ENCODE data around the gene RNF103.
"Not testable (repeated sequence)": the region's sequence is repeated elsewhere in the genome, so short reads cannot be mapped to it uniquely, and the experiment has no call there.

Gene RNF103, protein sequence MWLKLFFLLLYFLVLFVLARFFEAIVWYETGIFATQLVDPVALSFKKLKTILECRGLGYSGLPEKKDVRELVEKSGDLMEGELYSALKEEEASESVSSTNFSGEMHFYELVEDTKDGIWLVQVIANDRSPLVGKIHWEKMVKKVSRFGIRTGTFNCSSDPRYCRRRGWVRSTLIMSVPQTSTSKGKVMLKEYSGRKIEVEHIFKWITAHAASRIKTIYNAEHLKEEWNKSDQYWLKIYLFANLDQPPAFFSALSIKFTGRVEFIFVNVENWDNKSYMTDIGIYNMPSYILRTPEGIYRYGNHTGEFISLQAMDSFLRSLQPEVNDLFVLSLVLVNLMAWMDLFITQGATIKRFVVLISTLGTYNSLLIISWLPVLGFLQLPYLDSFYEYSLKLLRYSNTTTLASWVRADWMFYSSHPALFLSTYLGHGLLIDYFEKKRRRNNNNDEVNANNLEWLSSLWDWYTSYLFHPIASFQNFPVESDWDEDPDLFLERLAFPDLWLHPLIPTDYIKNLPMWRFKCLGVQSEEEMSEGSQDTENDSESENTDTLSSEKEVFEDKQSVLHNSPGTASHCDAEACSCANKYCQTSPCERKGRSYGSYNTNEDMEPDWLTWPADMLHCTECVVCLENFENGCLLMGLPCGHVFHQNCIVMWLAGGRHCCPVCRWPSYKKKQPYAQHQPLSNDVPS

GRCh38 chr2:86623494-86624266 lies at the start of gene RNF103:
TSS of gene RNF103 (minus strand) at chr2:86623865. CDS start at chr2:86622886, 979 bp downstream.
- DNase-seq (ENCODE audit: low read depth) = peak; percentile 85

DNA sequence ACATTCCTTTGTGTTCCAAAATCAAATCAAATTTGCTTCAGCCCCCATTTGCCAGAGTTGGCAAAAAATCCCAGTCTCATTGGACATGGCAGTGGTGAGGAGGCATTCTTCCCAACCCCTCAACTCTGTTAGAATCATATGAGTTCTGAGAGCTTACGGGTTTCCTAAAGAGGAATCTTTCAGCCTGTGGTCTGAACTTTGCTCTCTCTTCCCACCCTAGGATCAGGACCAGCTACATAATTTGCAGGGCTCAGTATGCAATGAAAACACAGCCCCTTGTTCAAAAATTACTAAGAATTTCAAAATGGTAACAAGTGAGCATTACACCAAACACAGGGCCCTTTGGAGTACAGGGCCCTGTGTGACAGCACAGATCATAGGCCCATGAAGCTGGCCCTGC lies 49.3 kb upstream of the RNF103 start:
- no peak for DNase-seq (ENCODE audit: low read depth)

- peak; percentile 22 for DNase-seq (ENCODE audit: low read depth)
Measured at GRCh38 chr2:86672027-86672545, 48.4 kb upstream of the RNF103 start.

DNA sequence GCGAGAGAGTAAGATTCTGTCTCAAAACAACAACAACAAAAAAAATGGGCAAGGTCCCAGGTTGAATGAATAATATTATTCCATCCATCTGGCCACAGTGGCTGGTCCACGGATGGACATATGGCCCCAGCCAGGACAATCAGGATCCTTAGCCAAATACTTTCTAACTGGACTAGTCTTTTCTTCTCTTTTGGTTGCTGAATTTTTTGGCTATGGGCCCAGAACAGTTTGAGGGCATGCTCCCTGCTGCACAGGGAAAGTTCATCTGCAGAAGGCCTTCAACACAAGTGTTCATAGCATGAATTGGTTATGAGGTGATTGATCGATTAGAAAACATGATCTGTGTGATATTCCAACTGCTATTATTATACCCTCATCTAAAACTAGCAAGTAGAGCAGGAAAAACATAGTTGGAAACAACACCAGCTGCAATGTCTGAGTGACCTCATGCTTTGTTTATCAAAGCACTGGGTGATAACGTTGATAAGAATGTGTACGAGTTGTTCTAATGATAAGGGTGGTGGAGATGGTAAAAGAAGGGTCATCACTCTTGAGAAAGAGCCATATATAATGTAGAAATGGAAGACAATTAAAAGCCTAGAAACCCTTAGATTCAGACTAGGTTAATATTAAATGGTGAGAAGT lies 47.8 kb upstream of the RNF103 start:
- DNase-seq (ENCODE audit: low read depth) = peak; percentile 93

- not testable (repeated sequence) for DNase-seq (ENCODE audit: low read depth)
Measured at GRCh38 chr2:86669323-86669722, 45.7 kb upstream of the RNF103 start.

- DNase-seq (ENCODE audit: low read depth) = peak; percentile 43
Measured at GRCh38 chr2:86661333-86661732, 37.7 kb upstream of the RNF103 start.

GRCh38 chr2:86650188-86650587 lies 26.5 kb upstream of the RNF103 start:
- no peak for DNase-seq (ENCODE audit: low read depth)

DNA sequence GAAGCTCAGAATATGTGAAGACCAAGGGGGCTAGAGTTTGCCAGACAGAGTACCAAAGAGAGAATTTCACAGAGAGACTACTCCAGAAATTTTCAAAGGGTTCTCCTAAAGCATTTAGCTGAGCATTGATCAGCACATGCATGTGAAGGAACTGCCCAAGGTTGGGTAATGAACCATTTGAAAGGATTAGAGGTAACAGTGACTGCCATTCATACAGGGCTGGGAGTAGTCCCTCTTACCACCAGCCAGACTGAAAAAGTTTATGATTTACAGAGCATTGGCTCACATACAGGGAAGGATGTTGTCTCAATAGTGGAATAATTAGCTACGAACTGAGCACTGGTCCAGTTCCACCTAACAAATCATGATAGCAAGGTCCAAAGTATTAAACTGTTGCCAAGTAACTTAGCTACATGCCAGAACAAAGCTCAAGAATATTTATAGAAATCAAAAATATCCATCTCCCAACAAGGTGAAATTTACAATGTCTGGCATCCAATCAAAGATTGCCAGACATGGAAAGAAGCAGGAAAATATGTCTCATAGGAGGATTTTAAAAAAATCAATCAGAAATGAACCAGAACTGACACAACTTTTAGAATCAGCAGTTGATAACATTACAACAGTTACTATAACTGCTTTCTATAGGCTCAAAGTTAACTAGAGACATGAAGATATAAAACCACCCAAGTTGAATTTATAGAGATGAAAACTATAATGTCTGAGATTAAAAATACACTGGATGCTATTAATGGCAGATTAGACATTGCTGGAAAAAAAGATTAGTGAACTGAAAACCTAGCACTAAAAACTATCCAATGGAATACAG lies 25.7 kb upstream of the RNF103 start:
- DNase-seq (ENCODE audit: low read depth) = no peak

DNA sequence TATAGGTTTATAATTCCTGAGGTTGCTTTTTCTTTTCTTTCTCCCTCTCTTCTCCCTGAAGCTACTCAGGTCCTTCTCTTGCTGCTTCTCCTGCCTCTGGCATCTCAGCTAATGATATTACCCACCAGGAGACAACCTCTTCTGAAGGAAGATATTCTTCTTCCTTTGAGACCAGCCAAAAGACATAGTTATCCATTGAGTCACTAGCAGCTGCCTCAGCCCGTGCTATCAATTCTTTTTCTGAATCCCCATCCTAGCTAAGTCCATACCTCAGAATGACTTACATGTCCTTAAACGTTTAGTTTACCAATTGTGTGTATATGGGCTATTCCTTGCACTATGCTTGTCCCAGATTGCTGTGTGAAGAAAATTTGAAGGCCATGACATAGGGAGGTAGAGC lies 25.0 kb upstream of the RNF103 start:
- peak; percentile 3 for DNase-seq (ENCODE audit: low read depth)

GRCh38 chr2:86646865-86647264 lies 23.2 kb upstream of the RNF103 start:
- DNase-seq (ENCODE audit: low read depth) = no peak

GRCh38 chr2:86646329-86646728 lies 22.7 kb upstream of the RNF103 start:
- no peak for DNase-seq (ENCODE audit: low read depth)

GRCh38 chr2:86645752-86646151 lies 22.1 kb upstream of the RNF103 start:
- DNase-seq (ENCODE audit: low read depth) = no peak

DNA sequence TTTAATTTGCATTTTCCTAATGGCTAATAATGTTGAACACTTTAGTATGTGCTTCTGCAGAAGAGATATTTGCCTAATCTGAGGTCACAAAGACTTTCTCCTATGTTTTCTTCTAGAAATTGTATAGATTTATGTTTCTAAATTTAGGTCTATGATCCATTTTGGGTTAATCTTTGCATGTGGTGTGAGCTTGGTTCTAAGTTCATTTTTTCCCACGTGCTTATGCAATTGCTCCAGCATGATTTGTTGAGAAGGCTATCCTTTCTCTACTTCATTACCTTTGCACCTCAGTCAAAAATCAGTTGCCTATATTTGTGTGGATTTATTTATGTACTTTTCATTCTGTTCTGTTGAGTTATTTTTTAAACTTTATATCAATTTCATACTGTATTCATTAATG lies 15.0 kb upstream of the RNF103 start:
- no peak for DNase-seq (ENCODE audit: low read depth)

DNA sequence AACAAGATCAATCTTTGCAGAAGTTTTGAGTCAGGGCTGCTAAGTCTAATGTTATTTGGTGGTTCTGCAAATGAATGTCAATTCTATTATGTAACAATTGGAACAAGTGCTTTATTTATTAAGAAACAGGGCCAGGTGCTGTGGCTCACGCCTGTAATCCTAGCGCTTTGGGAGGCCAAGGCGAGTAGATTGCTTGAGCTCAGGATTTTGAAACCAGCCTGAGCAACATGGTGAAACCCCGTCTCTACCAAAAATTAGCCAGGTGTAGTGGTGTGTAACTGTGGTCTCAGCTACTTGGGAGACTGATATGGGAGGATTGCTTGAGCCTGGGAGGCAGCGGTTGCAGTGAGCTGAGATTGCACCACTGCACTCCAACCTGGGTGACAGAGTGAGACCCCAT lies 13.2 kb upstream of the RNF103 start:
- DNase-seq (ENCODE audit: low read depth) = no peak

GRCh38 chr2:86634352-86634751 lies 10.7 kb upstream of the RNF103 start:
- DNase-seq (ENCODE audit: low read depth) = no peak

GRCh38 chr2:86633155-86633651 lies 9.5 kb upstream of the RNF103 start:
- DNase-seq (ENCODE audit: low read depth) = no peak

DNA sequence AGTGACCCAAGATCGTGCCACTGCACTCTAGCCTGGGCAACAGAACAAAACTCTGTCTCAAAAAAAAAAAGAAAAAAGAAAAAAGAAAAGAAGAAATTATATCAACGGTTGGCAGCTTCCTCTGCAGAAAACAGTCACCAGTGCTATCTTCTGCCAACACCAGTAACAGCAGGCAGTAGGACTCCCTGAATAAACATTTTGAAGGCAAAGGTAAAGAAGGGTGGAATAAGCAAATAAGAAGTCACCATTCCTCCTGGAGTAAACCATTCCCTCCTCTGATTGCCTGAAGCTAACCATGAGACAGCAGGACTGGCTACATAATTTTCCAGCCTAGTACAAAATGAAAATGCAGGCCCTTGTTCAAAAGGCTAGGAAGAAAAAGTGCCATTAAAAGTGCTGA lies 9.0 kb upstream of the RNF103 start:
- no peak for DNase-seq (ENCODE audit: low read depth)

- DNase-seq (ENCODE audit: low read depth) = no peak
Measured at GRCh38 chr2:86631846-86632485, 8.3 kb upstream of the RNF103 start.

- no peak for DNase-seq (ENCODE audit: low read depth)
Measured at GRCh38 chr2:86628091-86628522, 4.4 kb upstream of the RNF103 start.

DNA sequence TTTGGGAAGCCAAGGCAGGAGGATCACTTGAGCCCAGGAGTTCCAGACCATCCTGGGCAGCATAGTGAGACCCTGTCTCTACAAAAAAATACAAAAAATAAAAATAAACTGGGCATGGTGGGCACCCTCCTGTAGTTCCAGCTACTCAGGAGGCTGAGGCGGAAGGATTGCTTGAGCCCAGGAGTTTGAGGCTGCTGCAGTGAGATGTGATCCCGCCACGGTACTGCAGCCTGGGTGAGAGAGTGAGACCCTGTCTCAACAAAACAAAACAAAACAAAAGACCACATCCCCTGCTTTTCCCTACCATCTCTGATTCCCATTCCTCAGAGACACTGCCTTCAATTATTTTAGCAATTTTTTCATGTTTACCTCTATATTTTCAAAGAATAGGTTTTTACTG lies 3.9 kb upstream of the RNF103 start:
- DNase-seq (ENCODE audit: low read depth) = no peak

All from amniotic epithelial cell (primary cell).